ENCODE measurements around the gene BAIAP2. TPM values are rescaled to one million over a fixed set of nuclear protein-coding genes. Genes with fewer than 3 reads are reported as not detected.

BAIAP2 gene
- polyA plus RNA-seq, 2 of the 4 experiments (the other 2 are of a cell fraction), result 7.1 to 27.5 TPM

GRCh38 chr17:80989586-80989913 lies 45.4 kb upstream of the BAIAP2 start:
- no peak for FAIRE-seq
- no peak for DNase-seq (ENCODE audit: low read depth in 1 of 2, low spot score in 1 of 2)
- Histone ChIP-seq H3K4me1 (peaks cover 20% of the 10 kb centered on the region), H3K27ac (no peak overlapping the region), H3K4me3 (no peak overlapping the region), H3K9me3 (no peaks in the 10 kb centered on the region), H3K4me2 (peak overlapping the region; percentile 43; the same call in 2 of the 3 replicates)
- no peak for ATAC-seq
- WGBS (ENCODE audit: missing lambda C conversion rate), result 78% methylated on average over 11 of the region's 11 CpGs
- ChIA-PET POLR2A (interaction anchor here (0.8 kb wide), 1 partner anchor 125 kb away, joined by 5 read pairs; no protein-coding TSS in a partner anchor), CTCF (interaction anchor here (0.8 to 4.2 kb wide), 6 partner anchors 10 to 113 kb away, joined by 3 to 19 read pairs (median 6); no protein-coding TSS in a partner anchor)
- TF ChIP-seq SMC3 (IDR thresholded peaks at IDR 0.05) (no peak), ELK1 (IDR thresholded peaks at IDR 0.05; ENCODE audit: low read depth, low read length) (no peak)

GRCh38 chr17:80990921-80991644 lies 43.9 kb upstream of the BAIAP2 start:
- no peak for TF ChIP-seq NPAS2 (CRISPR knock-in tag; IDR thresholded peaks at IDR 0.05; ENCODE audit: borderline replicate concordance)
- no peak for TF ChIP-seq ESRRA (IDR thresholded peaks at IDR 0.05; ENCODE audit: borderline replicate concordance, low read length)
- no peak for TF ChIP-seq PHF8 (IDR thresholded peaks at IDR 0.05; ENCODE audit: borderline replicate concordance, low read depth)
- TF ChIP-seq ZSCAN20 (CRISPR knock-in tag; IDR thresholded peaks at IDR 0.05), result no peak
- TF ChIP-seq HDAC2 (IDR thresholded peaks at IDR 0.05), result no peak
- no peak for TF ChIP-seq CHD2 (IDR thresholded peaks at IDR 0.05; ENCODE audit: low read length, partially characterized antibody)
- TF ChIP-seq ZFP36 (IDR thresholded peaks at IDR 0.05; ENCODE audit: borderline replicate concordance, partially characterized antibody), result no peak
- TF ChIP-seq CTCF (IDR thresholded peaks at IDR 0.05), result no peak; the same call in 2 of the 3 replicates
- TF ChIP-seq SREBF2 (IDR thresholded peaks at IDR 0.05), result no peak
- ChIA-PET POLR2A (interaction anchor here (1.2 kb wide), 2 partner anchors 11 to 536 kb away, joined by 3 to 5 read pairs; no protein-coding TSS in a partner anchor), CTCF (interaction anchor here (0.7 to 7.4 kb wide), 8 partner anchors 9 to 572 kb away, joined by 3 to 37 read pairs (median 5); no protein-coding TSS in a partner anchor)
- ATAC-seq, result peak in 1 of 2 experiments; percentile 7; a peak in 3 of 6 replicates
- peak overlapping the region; percentile 87 for H3K4me2 ChIP-seq
- FAIRE-seq, result no peak
- 28% methylated on average over 22 of the region's 22 CpGs for WGBS (ENCODE audit: missing lambda C conversion rate)
- no peak for DNase-seq (ENCODE audit: low read depth in 1 of 2, low spot score in 1 of 2)
- peak overlapping the region; percentile 89 to 95 for H3K27ac ChIP-seq
- H3K4me1 ChIP-seq, result peaks cover 20% of the 10 kb centered on the region
- peak overlapping the region; percentile 92 for H3K4me3 ChIP-seq
- H3K9me3 ChIP-seq, result no peaks in the 10 kb centered on the region

GRCh38 chr17:80991645-80992076 lies 43.3 kb upstream of the BAIAP2 start, which contains the start of gene CHMP6:
CHMP6 (plus strand) TSS chr17:80991841; CDS start chr17:80991919, 78 bp downstream.
- DNase-seq (ENCODE audit: low read depth in 1 of 2, low spot score in 1 of 2), result peak; percentile 85 to 87
- peaks cover 20% of the 10 kb centered on the region for H3K4me1 ChIP-seq
- ChIA-PET CTCF (interaction anchor here (0.6 to 7.4 kb wide), 7 partner anchors 9 to 111 kb away, joined by 3 to 37 read pairs (median 5); no protein-coding TSS in a partner anchor), POLR2A (interaction anchor here (1.2 kb wide), 2 partner anchors 11 to 537 kb away, joined by 3 to 5 read pairs; no protein-coding TSS in a partner anchor)
- H3K27ac ChIP-seq, result peak within 1 kb of the TSS; percentile 89 to 95
- ATAC-seq, result peak; percentile 42 to 51
- 0% methylated on average over 5 of the region's 66 CpGs for WGBS (ENCODE audit: missing lambda C conversion rate)
- peak within 1 kb of the TSS; percentile 92 for H3K4me3 ChIP-seq
- FAIRE-seq, result no peak
- peak within 1 kb of the TSS; percentile 87 for H3K4me2 ChIP-seq
- H3K9me3 ChIP-seq, result no peaks in the 10 kb centered on the region
- TF ChIP-seq ATOH8 (CRISPR knock-in tag; IDR thresholded peaks at IDR 0.05; ENCODE audit: low read depth) (peak; percentile 56; the same call in 1 of the 2 replicates), FOSB (CRISPR knock-in tag; IDR thresholded peaks at IDR 0.05) (no peak), ZSCAN20 (CRISPR knock-in tag; IDR thresholded peaks at IDR 0.05) (peak; percentile 71; the same call in 1 of the 2 replicates), REST (IDR thresholded peaks at IDR 0.05) (peak; percentile 30; the same call in 1 of the 2 replicates), E2F6 (IDR thresholded peaks at IDR 0.05; ENCODE audit: borderline replicate concordance, low read depth) (no peak), RARB (CRISPR knock-in tag; IDR thresholded peaks at IDR 0.05) (no peak), KDM5A (IDR thresholded peaks at IDR 0.05) (no peak), ESRRA (IDR thresholded peaks at IDR 0.05; ENCODE audit: borderline replicate concordance, low read length) (no peak), RNF2 (IDR thresholded peaks at IDR 0.05; ENCODE audit: borderline replicate concordance, low read depth) (no peak), NPAS2 (CRISPR knock-in tag; IDR thresholded peaks at IDR 0.05; ENCODE audit: borderline replicate concordance) (0 out of 2 replicates have a peak, but pooled peaks have one; percentile 23), TFCP2L1 (CRISPR knock-in tag; IDR thresholded peaks at IDR 0.05) (no peak), USF2 (IDR thresholded peaks at IDR 0.05) (no peak), ZFP36 (IDR thresholded peaks at IDR 0.05; ENCODE audit: borderline replicate concordance, partially characterized antibody) (no peak)

Measured in A549 (cell line).